SIG-M5 (cell line): ENCODE measurements around the gene IFI44.

Source experiments
- DNase-seq: peaks from one replicate; lab custom pipeline; 2025; lab: John Stamatoyannopoulos, UW

The IFI44 gene

GRCh38 chr1:78652019-78652560, 2.5 kb downstream of the IFI44 start:
- no peak for DNase-seq

- DNase-seq, result no peak
Measured at GRCh38 chr1:78658901-78659300, 9.3 kb downstream of the IFI44 start.

- DNase-seq, result no peak
Measured at GRCh38 chr1:78663923-78664322, 14.3 kb downstream of the IFI44 start.

GRCh38 chr1:78664763-78665162, 15.1 kb downstream of the IFI44 start:
- DNase-seq, result no peak

- no peak for DNase-seq
Measured at GRCh38 chr1:78665809-78666208, 16.2 kb downstream of the IFI44 start.

- no peak for DNase-seq
Measured at GRCh38 chr1:78667939-78668338, 18.3 kb downstream of the IFI44 start.

GRCh38 chr1:78668427-78668826, 18.8 kb downstream of the IFI44 start:
- DNase-seq, result no peak

- no peak for DNase-seq
Measured at GRCh38 chr1:78672428-78672827, 22.8 kb downstream of the IFI44 start.

GRCh38 chr1:78673120-78673519, 23.5 kb downstream of the IFI44 start:
- DNase-seq, result no peak

- no peak for DNase-seq
Measured at GRCh38 chr1:78676347-78676982, 26.8 kb downstream of the IFI44 start.

- DNase-seq, result no peak
Measured at GRCh38 chr1:78676993-78677392, 27.4 kb downstream of the IFI44 start.

GRCh38 chr1:78677788-78678187, 28.2 kb downstream of the IFI44 start:
- DNase-seq, result no peak

- no peak for DNase-seq
Measured at GRCh38 chr1:78678324-78678723, 28.7 kb downstream of the IFI44 start.

GRCh38 chr1:78681265-78681664, 31.6 kb downstream of the IFI44 start:
- no peak for DNase-seq

GRCh38 chr1:78682496-78682895, 32.9 kb downstream of the IFI44 start:
- DNase-seq, result no peak

- DNase-seq, result no peak
Measured at GRCh38 chr1:78683079-78683478, 33.4 kb downstream of the IFI44 start.

- no peak for DNase-seq
Measured at GRCh38 chr1:78687315-78687714, 37.7 kb downstream of the IFI44 start.

- DNase-seq, result no peak
Measured at GRCh38 chr1:78687914-78688313, 38.3 kb downstream of the IFI44 start.

GRCh38 chr1:78688697-78689096, 39.1 kb downstream of the IFI44 start:
- DNase-seq, result no peak

- DNase-seq, result no peak
Measured at GRCh38 chr1:78690516-78690915, 40.9 kb downstream of the IFI44 start.

GRCh38 chr1:78691995-78692747, 42.5 kb downstream of the IFI44 start:
- DNase-seq, result no peak

- DNase-seq, result no peak
Measured at GRCh38 chr1:78699813-78700212, 50.2 kb downstream of the IFI44 start.

- DNase-seq, result no peak
Measured at GRCh38 chr1:78702426-78702825, 52.8 kb downstream of the IFI44 start.

- DNase-seq, result no peak
Measured at GRCh38 chr1:78703806-78704205, 54.2 kb downstream of the IFI44 start.
